GM18951 (cell line): ENCODE data around the gene PPARG.

Experiments used
- POLR2A ChIP-seq: IDR thresholded peaks from 4 replicates; pipeline ENCODE4 v1.6.1; 2011; ENCODE audit warnings: mild to moderate bottlenecking; ENCODE audit not compliant: insufficient read length, insufficient read depth; ENCODE audit errors: extremely low read depth
- in situ Hi-C: fragments of 300-500 bp; cut with MboI; formaldehyde crosslinking; loops from one replicate; pipeline ENCODE4 v1.12.0; 2022; ENCODE audit warnings: low sequenced_read_pairs, mixed read lengths, inconsistent platforms; ENCODE audit not compliant: unreplicated experiment

Gene PPARG

DNA sequence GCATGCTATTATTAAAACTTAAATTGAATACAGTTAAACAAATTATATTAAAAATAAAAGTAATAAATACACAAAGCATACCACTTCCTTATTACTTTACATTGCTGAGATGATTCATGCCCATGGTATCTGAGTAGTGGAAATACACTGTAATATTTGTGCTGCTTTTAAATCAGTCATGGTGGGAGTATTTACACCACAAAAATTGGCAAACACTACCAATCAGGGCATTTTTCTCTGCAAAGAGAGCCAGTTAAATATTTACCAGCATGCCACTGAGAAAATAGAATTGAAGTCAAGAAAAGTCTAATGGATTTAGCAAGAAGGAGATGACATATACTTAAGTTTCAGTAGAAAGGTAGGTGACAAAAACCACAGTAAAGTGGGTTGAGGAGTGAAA is 19.6 kb downstream of the PPARG start:
- in situ Hi-C loops: no loop called here
- TF ChIP-seq POLR2A: no peak

DNA sequence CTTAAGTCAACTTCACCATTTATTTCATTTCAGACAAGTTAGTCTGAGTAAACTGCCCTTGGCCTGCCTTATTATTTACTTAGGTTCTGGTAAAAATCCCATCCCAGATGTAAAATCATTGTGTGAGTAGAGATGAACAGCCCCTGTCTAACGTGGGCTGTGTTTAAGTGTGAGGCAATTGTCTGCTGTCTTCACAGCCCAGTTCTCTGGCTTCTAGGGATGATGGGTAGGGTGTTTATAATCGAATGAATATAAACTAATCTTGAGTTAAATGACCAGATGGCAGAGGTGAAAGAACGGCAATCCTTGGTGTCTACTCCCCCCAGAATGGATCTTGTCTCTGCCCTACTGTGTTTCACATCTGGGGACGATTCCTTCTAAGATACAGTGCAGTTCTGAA is 20.8 kb downstream of the PPARG start:
- TF ChIP-seq POLR2A: no peak
- in situ Hi-C loops: no loop called here

- in situ Hi-C loops: no loop called here
- TF ChIP-seq POLR2A: no peak
These were observed 23.1 kb downstream of the PPARG start for GRCh38 chr3:12312010-12312409.

GRCh38 chr3:12313519-12313918 is 24.6 kb downstream of the PPARG start:
- in situ Hi-C loops: no loop called here
- no peak for TF ChIP-seq POLR2A

DNA sequence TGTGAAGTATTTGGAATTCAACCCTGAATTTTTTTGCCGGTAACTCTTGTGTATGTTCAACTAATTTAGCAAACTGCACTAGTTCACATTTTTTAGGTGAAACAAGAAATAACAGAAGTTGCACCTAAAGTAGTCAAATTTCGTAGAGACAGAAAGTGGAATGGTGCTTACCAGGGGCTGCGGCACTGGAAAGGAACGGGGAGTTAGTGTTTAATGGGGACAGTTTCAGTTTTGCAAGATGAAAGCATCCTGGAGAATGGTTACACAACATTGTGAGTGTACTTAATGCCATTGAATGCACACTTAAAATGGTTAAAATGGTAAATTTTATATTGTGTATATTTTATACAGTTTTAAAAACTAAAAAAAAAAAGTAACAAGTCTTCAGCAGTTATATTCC is 27.4 kb downstream of the PPARG start:
- TF ChIP-seq POLR2A: no peak
- in situ Hi-C loops: no loop called here

DNA sequence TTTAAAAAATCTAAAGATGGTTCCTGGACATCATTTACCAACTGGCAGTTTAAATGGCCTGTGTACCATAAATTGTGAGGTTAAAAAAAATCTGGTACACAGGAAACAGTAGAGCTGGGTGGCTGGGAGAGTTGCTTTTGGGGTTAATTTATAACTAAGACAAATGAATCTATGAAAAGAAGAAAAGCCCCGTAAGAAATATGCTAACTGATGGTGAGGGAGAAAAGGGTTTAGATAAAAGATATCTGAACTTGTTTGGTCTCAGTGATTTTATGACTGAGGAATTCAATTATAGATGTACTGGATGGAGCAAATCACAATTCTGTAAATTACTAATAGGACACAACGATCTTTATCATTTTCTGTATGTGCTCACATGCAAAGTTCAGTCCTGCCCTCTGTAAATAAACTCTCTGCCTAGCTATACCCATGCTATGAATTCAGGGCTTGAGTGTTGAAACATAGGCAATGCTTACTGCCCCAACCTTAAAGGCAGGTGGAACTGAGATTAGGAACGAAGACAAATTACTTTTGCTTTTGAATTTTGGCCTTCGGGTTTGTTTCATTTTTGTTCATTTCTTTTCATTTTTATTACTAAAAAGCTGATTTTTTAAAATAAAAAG is 28.0 kb downstream of the PPARG start:
- in situ Hi-C loops: no loop called here

GRCh38 chr3:12317914-12318313 is 29.0 kb downstream of the PPARG start:
- in situ Hi-C loops: no loop called here
- TF ChIP-seq POLR2A: no peak

More for the DNA sequence above, 28.0 kb downstream of the PPARG start:
- TF ChIP-seq POLR2A: no peak

- in situ Hi-C loops: no loop called here
- no peak for TF ChIP-seq POLR2A
These were observed 30.1 kb downstream of the PPARG start for GRCh38 chr3:12318758-12319621.

GRCh38 chr3:12321015-12321414 is 32.1 kb downstream of the PPARG start:
- in situ Hi-C loops: no loop called here
- no peak for TF ChIP-seq POLR2A

DNA sequence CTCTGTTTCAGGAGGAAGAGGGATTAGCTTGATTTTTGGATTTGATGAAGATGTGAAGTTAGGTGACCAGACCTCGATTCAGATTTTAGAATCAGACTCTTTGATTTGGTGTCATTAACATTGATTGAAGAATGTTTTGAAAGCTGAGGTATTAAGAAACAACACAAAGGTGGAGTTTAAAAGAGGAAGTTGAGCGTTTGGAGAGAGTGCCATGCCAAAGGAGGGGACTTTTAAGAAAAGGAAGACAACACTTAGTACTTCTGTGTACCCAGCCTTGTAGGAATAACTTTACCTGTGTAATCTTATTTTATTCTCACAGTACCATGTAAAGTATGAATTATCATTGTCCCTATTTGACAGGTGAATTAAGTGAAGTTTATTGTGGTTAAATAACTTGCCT is 34.4 kb downstream of the PPARG start:
- in situ Hi-C loops: no loop called here
- TF ChIP-seq POLR2A: no peak

GRCh38 chr3:12325586-12326515 is 37.0 kb downstream of the PPARG start:
- in situ Hi-C loops: no loop called here
- no peak for TF ChIP-seq POLR2A

- in situ Hi-C loops: no loop called here
- TF ChIP-seq POLR2A: no peak
These were observed 38.2 kb downstream of the PPARG start for GRCh38 chr3:12327021-12327420.
